ENCODE data around the gene FAM83E. TPM values are rescaled to one million over a fixed set of nuclear protein-coding genes. Genes with fewer than 3 reads are reported as not detected.
A peak's percentile ranks its signal among the peaks of the same experiment; 100 is the strongest.

The FAM83E gene
- total RNA-seq, 1 donor from 2014 or later, result 3.7 TPM

DNA sequence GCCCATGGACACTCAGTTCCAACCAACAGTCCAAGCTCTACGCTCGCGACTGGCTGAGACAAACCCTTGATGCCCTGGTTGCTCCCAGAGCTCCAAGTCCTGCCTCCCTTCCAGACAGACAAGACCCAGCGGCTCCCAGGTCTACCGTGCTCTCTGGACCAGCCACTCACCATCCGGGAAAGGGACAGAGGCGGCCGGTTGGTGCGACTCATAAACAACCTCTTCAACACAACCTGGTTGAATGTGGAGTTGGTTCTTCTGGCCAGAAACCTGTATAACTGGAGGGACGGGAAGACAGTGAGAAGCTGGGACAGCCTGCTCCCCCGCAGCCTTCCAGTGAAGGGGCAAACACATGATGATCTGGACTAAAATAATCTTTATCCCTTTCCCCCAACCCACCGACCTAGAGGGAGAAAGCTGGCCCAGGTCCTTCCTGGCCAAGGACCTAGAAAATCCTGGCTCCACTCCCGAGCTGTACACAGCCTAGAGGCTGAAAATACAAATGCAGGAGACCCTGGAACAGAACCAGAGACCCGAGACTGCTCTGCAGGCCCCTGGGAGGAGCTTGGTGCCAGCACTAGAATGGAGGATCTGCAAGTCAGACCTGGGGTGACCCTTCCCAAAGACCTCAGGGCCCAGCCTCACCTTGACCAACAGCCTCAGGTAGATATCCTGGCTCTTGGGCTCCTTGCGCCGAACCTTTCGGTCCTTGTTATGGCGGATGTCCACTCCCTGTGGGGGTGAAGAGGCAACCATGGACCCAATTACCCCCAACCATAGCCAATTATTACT lies 2.5 kb upstream of the FAM83E start:
- Mint-ChIP-seq H3K4me1 (peaks cover 39% of the 10 kb centered on the region), H3K4me3 (peak overlapping the region; percentile 99), H3K36me3 (peaks cover 5% of the 10 kb centered on the region), H3K27ac (peak overlapping the region; percentile 99), H3K27me3 (ENCODE audit: low read depth) (no peaks in the 10 kb centered on the region), H3K9me3 (no peaks in the 10 kb centered on the region)
- TF ChIP-seq, protein P1, sequence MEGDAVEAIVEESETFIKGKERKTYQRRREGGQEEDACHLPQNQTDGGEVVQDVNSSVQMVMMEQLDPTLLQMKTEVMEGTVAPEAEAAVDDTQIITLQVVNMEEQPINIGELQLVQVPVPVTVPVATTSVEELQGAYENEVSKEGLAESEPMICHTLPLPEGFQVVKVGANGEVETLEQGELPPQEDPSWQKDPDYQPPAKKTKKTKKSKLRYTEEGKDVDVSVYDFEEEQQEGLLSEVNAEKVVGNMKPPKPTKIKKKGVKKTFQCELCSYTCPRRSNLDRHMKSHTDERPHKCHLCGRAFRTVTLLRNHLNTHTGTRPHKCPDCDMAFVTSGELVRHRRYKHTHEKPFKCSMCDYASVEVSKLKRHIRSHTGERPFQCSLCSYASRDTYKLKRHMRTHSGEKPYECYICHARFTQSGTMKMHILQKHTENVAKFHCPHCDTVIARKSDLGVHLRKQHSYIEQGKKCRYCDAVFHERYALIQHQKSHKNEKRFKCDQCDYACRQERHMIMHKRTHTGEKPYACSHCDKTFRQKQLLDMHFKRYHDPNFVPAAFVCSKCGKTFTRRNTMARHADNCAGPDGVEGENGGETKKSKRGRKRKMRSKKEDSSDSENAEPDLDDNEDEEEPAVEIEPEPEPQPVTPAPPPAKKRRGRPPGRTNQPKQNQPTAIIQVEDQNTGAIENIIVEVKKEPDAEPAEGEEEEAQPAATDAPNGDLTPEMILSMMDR (IDR thresholded peaks at IDR 0.05; ENCODE audit: unreplicated experiment), result no peak
- DNase-seq (ENCODE audit: low spot score in 2 of 2, unreplicated experiment in 2 of 2), result no peak

DNA sequence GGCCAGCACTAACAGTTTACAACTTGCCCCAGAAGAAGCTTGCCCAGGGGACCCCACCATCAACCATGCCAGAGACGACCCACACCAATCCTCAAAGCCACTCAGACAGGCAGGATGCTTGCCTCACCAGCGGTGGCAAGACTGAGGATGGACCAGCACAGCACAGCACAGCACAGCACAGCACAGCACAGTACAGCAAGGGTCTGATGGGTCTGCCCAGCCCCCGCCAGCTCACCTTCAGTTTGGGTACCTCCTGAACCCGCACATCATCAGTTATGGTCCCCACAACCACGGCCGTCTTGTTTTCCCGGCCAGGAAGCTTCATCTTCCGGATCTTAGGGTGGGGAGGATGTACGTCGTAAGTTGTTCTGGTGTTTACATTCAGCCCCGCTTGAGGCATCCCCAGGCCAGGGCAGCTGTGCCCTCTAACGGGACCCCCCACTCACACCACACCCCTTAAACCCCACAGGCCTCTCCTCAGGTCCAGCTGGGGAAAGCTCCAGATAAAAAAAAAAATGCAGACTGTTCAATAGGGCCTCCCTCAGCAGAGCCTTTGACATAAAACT lies 1.7 kb upstream of the FAM83E start:
- DNase-seq (ENCODE audit: low spot score in 2 of 2, unreplicated experiment in 2 of 2), result no peak
- peak overlapping the region; percentile 99 for H3K27ac Mint-ChIP-seq

DNA sequence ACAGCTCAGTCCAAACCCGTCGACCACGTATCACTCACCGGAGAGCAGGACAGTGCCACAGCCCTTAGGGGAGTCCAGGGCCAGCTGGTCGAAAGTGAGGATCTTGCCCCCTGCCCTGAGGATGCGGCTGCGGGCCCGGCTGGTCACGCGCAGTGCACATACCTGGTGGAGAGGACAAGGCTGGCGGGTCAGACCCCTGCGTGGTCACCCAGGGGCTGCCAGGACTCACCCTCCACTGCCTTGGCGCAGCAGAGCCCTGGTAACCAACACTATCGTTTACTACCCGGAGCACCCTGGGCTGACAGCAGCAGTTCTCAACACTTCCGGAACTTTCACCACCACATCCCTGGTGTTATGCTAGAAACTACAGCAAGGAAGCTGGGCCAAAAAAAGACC lies 1.2 kb upstream of the FAM83E start:
- Mint-ChIP-seq H3K4me3 (peak overlapping the region; percentile 46), H3K4me1 (peaks cover 34% of the 10 kb centered on the region), H3K9me3 (no peaks in the 10 kb centered on the region), H3K27ac (peak overlapping the region; percentile 59), H3K27me3 (ENCODE audit: low read depth) (no peaks in the 10 kb centered on the region), H3K36me3 (peaks cover 5% of the 10 kb centered on the region)
- DNase-seq (ENCODE audit: low spot score in 2 of 2, unreplicated experiment in 2 of 2), result no peak
- TF ChIP-seq, protein P1 (IDR thresholded peaks at IDR 0.05; ENCODE audit: unreplicated experiment), result no peak

More for the DNA sequence above, 1.7 kb upstream of the FAM83E start:
- Mint-ChIP-seq H3K9me3 (no peaks in the 10 kb centered on the region), H3K4me3 (peak overlapping the region; percentile 99), H3K36me3 (peaks cover 5% of the 10 kb centered on the region), H3K27me3 (ENCODE audit: low read depth) (no peaks in the 10 kb centered on the region), H3K4me1 (peaks cover 34% of the 10 kb centered on the region)
- TF ChIP-seq, protein P1 (IDR thresholded peaks at IDR 0.05; ENCODE audit: unreplicated experiment), result no peak

DNA sequence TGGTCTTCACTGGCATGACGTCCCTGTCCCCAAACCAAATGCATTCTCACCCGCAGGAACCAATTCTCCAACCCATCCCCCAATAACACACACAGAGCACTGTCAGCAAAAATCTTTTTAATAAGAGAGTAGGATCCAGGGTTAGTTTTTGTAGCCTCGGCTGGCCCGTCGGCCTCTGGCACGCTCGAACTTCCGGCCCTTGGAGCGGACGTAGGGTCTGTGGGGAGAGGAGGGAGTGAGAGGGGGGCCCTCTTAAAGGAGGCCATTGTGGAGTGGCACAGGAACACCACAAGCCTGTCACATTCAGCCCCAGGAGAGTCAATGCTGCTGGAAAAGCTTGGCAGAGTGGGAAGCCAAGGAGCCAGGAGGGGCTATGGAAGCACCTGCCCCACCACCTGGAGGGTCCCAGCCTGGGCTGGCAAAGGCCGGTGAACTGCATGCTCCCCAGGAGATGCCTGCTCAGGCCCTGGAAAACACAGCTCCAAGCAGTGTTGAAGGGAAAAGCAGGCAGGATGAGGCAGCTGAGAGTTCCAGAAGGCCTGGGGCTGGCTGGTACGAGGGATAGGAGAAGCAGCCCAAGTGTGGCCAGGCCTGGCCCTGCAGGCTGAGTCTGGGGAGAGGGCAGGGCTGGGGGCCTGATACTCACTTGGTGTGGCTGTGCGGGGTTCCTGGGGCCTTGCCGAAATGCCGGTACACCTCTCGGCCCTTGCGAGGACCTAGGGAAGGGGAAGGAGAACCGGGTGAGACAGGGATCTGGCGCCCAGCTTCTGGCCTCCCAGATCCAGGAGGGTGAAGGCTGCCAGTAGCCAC lies 560 bp upstream of the FAM83E start:
- Mint-ChIP-seq H3K36me3 (peaks cover 5% of the 10 kb centered on the region), H3K9me3 (no peaks in the 10 kb centered on the region), H3K4me1 (peaks cover 34% of the 10 kb centered on the region), H3K4me3 (peak overlapping the region; percentile 13), H3K27ac (peak overlapping the region; percentile 25), H3K27me3 (ENCODE audit: low read depth) (no peaks in the 10 kb centered on the region)
- TF ChIP-seq, protein P1 (IDR thresholded peaks at IDR 0.05; ENCODE audit: unreplicated experiment), result no peak
- no peak for DNase-seq (ENCODE audit: low spot score in 2 of 2, unreplicated experiment in 2 of 2)

DNA sequence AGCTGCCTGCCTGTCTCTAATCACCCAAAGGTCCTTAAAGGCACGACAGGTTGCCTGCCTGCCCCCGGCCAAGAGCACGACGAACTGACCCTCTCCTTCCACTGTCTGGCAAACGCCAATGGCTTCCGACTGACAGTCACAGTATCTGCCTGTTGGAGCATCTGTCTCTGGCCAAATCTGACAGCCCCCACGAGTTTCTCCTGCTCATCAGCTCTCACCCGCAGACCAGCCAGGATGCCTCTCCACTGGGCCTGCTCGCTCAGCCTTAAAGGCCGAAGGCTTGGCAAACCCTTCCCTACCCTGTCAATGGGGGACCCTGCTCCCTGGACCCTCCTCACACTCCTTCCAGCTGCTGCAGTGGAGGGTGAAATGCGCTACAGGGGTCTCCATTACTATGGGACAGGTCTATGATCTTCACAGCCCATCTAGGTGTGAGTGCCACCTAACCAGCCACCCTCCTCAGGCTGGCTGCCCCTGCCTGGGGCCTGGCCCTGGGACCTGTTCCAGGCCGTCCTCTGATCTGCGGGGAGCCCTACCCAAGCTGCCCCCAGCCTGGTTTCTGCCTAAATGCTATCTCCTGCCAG lies 932 bp downstream of the FAM83E start:
- H3K36me3 Mint-ChIP-seq, result peaks cover 5% of the 10 kb centered on the region
- peaks cover 29% of the 10 kb centered on the region for H3K4me1 Mint-ChIP-seq
- TF ChIP-seq, protein P1 (IDR thresholded peaks at IDR 0.05; ENCODE audit: unreplicated experiment), result no peak
- no peak overlapping the region for H3K4me3 Mint-ChIP-seq
- H3K27me3 Mint-ChIP-seq (ENCODE audit: low read depth), result no peaks in the 10 kb centered on the region
- DNase-seq (ENCODE audit: low spot score in 2 of 2, unreplicated experiment in 2 of 2), result no peak
- H3K9me3 Mint-ChIP-seq, result no peaks in the 10 kb centered on the region
- peak overlapping the region; percentile 43 for H3K27ac Mint-ChIP-seq
